Heart left ventricle (tissue), 16 donors: ENCODE measurements around the gene TFEB. TPM values are rescaled to one million over a fixed set of nuclear protein-coding genes. Genes with fewer than 3 reads are reported as not detected.

Experiments
- ATAC-seq, 4 donors: fragments of 200-7000 bp; cut with Tn5 transposase; one replicate each; pipeline ENCODE4 v1.9.1; 2020 to 2022; ENCODE audit warnings: moderate library complexity in 4 of 4, mild to moderate bottlenecking in 3 of 4, moderate number of reproducible peaks in 1 of 4
- DNase-seq, 5 donors: peaks; one replicate each; pipeline ENCODE4 v3.0.0-alpha.2; 2020
- H3K27ac ChIP-seq, 12 donors: fragments of 200-600 bp; sonication (generic) in 4 of 12; one replicate each; pipeline versions ENCODE4 v1.5.0 to v1.8.0; 2016 to 2022; ENCODE audit warnings: mild to moderate bottlenecking in 2 of 12
- H3K27me3 ChIP-seq, 9 donors: fragments of 200-600 bp; sonication (generic) in 2 of 9; one replicate each; pipeline versions ENCODE4 v1.5.1 to v1.8.0; 2016 to 2022; ENCODE audit warnings: mild to moderate bottlenecking in 3 of 9
- H3K36me3 ChIP-seq, 9 donors: fragments of 200-600 bp; sonication (generic) in 2 of 9; one replicate each; pipeline versions ENCODE4 v1.5.0 to v1.8.0; 2018 to 2022; ENCODE audit warnings: mild to moderate bottlenecking in 2 of 9
- H3K4me1 ChIP-seq, 12 donors: fragments of 200-600 bp; sonication (generic) in 4 of 12; one replicate each; pipeline versions ENCODE4 v1.5.0 to v1.8.0; 2016 to 2022; ENCODE audit warnings: mild to moderate bottlenecking in 3 of 12
- H3K4me3 ChIP-seq, 12 donors: fragments of 200-600 bp; sonication (generic) in 4 of 12; one replicate each; pipeline versions ENCODE4 v1.5.0 to v1.8.0; 2017 to 2022; ENCODE audit warnings: mild to moderate bottlenecking in 9 of 12, moderate library complexity in 4 of 12
- H3K9me3 ChIP-seq, 12 donors: fragments of 200-600 bp; sonication (generic) in 4 of 12; one replicate each; pipeline versions ENCODE4 v1.5.0 to v1.8.0; 2016 to 2022; ENCODE audit warnings: mild to moderate bottlenecking in 1 of 12
- CTCF ChIP-seq, 12 donors: fragments of 200-600 bp; sonication (generic) in 4 of 12; IDR thresholded peaks; one replicate each; pipeline versions ENCODE4 v1.5.0 to v1.8.0; 2018 to 2022; ENCODE audit warnings: antibody characterized with exemption in 12 of 12, mild to moderate bottlenecking in 5 of 12
- POLR2A ChIP-seq, 2 donors: fragments of 450-650 bp; IDR thresholded peaks; one replicate each; pipeline ENCODE4 v1.6.1; 2017; ENCODE audit warnings: antibody characterized with exemption in 2 of 2, mild to moderate bottlenecking in 2 of 2, moderate library complexity in 2 of 2
- WGBS, 4 donors: extraction: QIAGEN DNeasy Blood & Tissue Kit in 2 of 4; methylation state at CpG; one replicate each; pipeline versions ENCODE4 v1.1.5 to v1.1.7; 2013 to 2018; 5-methylcytosine and 5-hydroxymethylcytosine counted together
- intact Hi-C, 10 donors: fragments of 100-400 bp; cut with DNase I; formaldehyde crosslinking; loops; one replicate each; pipeline versions ENCODE4 v1.11.1 to v1.14.2; 2022
- polyA plus RNA-seq, 2 donors: library from polyadenylated mRNA; stranded (reverse); fragments of 200-250 nt; gene quantifications; one replicate each; pipeline ENCODE4 v1.2.3, GENCODE V29; 2013
- total RNA-seq, 9 donors: library from RNA; depleted of rRNA in 2 of 9; stranded (reverse); fragments of >200 nt in 2 of 9; fragmentation: NEBNext Ultra II Directional in 3 of 9; extraction: Animal tissue kit (Norgen Biotek cat#: 25700) in 3 of 9; gene quantifications; one replicate each; pipeline versions ENCODE4 v1.1.0 to v1.2.4, GENCODE V29; 2016 to 2023
- donor health status: ischemic (EF 13 %, LVEDD 7.1; RV severe dilation, severe dysfunction).
- donor health status: healthy with polysubstance abuse.
- donor health status: DM: no; HTN: yes; CAD: no.
- donor health status: DM: no; HTN: no; CAD: no.
- donor health status: ischemic (EF 25% LVEDD 6.9; RV normal size, moderate dysfunction).
- donor health status: ischemic (EF 25% LVEDD 5.7; RV mildly dilated, moderate dysfunction).
- donor health status: healthy.
- donor health status: DM: yes; HTN: yes; CAD: no.
- donor health status: ischemic (EF 35%, LVEDD 5.7; RV mildly dilated, moderate dysfunction).
- donor health status: nonischemic (EF 11% LVEDD 7.7; RV severe dilation, severe dysfunction).
- donor health status: DM: yes; HTN: yes; CAD: no.
- donor health status: PGD.
- donor health status: ischemic (EF 29% LVEDD 5.4; RV normal size, mild dysfunction).
- donor health status: nonischemic (EF 23%, LVEDD 6.1; RV moderate dilation, normal function).

TFEB gene
- total and polyA plus RNA-seq, 11 donors, result 26.2 to 47.2 (median 40.4) TPM

- ATAC-seq (no peak), DNase-seq (no peak)
- H3K9me3 ChIP-seq, result no peaks in the 10 kb centered on the region
- intact Hi-C loops, result no loop called here
- H3K27me3 ChIP-seq, result no peaks in the 10 kb centered on the region
- no peak overlapping the region for H3K4me3 ChIP-seq
- no peak overlapping the region for H3K27ac ChIP-seq
- WGBS, 4 donors, result 89 to 93% (median 90%) methylated on average over 6 of the region's 6 CpGs
- no peak for TF ChIP-seq CTCF (IDR thresholded peaks at IDR 0.05)
- TF ChIP-seq POLR2A (IDR thresholded peaks at IDR 0.05), result no peak
- H3K4me1 ChIP-seq, result no peaks in the 10 kb centered on the region
- no peaks in the 10 kb centered on the region for H3K36me3 ChIP-seq
Observed at GRCh38 chr6:41748102-41748477, 12.7 kb upstream of the TFEB start.

- Histone ChIP-seq H3K27ac (no peak within 1 kb of the TSS), H3K9me3 (no peaks in the 10 kb centered on the region), H3K4me3 (no peak within 1 kb of the TSS), H3K36me3 (no peaks in the 10 kb centered on the region), H3K27me3 (no peaks in the 10 kb centered on the region), H3K4me1 (no peaks in the 10 kb centered on the region)
- ATAC-seq, result no peak
- DNase-seq, result peak in 1 of 5 donors; percentile 23
- 90 to 93% (median 92%) methylated on average over 15 of the region's 15 CpGs for WGBS, 4 donors
- intact Hi-C loops, result no loop called here
- TF ChIP-seq CTCF (IDR thresholded peaks at IDR 0.05) (no peak), POLR2A (IDR thresholded peaks at IDR 0.05) (no peak)
Observed at GRCh38 chr6:41747256-41748101, 12.1 kb upstream of the TFEB start, which contains the start of gene PGC. Gene PGC (minus strand): TSS chr6:41747397. CDS start chr6:41747334, 63 bp downstream.

- ATAC-seq, result no peak
- DNase-seq, result peak in 1 of 5 donors; percentile 31
- no peaks in the 10 kb centered on the region for H3K36me3 ChIP-seq
- WGBS, 4 donors, result 91 to 94% (median 93%) methylated on average over 10 of the region's 10 CpGs
- intact Hi-C loops, result no loop called here
- no peak overlapping the region for H3K4me3 ChIP-seq
- H3K27ac ChIP-seq, result no peak overlapping the region
- no peaks in the 10 kb centered on the region for H3K27me3 ChIP-seq
- H3K9me3 ChIP-seq, result no peaks in the 10 kb centered on the region
- no peak for TF ChIP-seq POLR2A (IDR thresholded peaks at IDR 0.05)
- TF ChIP-seq CTCF (IDR thresholded peaks at IDR 0.05), result no peak
- no peaks in the 10 kb centered on the region for H3K4me1 ChIP-seq
Observed at GRCh38 chr6:41746107-41746506, 10.7 kb upstream of the TFEB start.

- H3K27me3 ChIP-seq, result no peaks in the 10 kb centered on the region
- intact Hi-C loops, result no loop called here
- no peaks in the 10 kb centered on the region for H3K36me3 ChIP-seq
- H3K4me3 ChIP-seq, result no peak overlapping the region
- no peak overlapping the region for H3K27ac ChIP-seq
- no peaks in the 10 kb centered on the region for H3K9me3 ChIP-seq
- H3K4me1 ChIP-seq, result no peaks in the 10 kb centered on the region
- WGBS, 4 donors, result 81 to 90% (median 89%) methylated on average over 5 to 7 of the region's 7 CpGs
- no peak for TF ChIP-seq POLR2A (IDR thresholded peaks at IDR 0.05)
- no peak for TF ChIP-seq CTCF (IDR thresholded peaks at IDR 0.05)
- ATAC-seq (no peak), DNase-seq (peak in 1 of 5 donors; percentile 29)
Observed at GRCh38 chr6:41744236-41744787, 8.9 kb upstream of the TFEB start.
